Pancreas (tissue), 10 donors: ENCODE data around the gene FAM184B. TPM values are rescaled to one million over a fixed set of nuclear protein-coding genes. Genes with fewer than 3 reads are reported as not detected.
A peak's percentile ranks its signal among the peaks of the same experiment; 100 is the strongest.
"Not testable (repeated sequence)": the region's sequence is repeated elsewhere in the genome, so short reads cannot be mapped to it uniquely, and the experiment has no call there.

Source experiments
- ATAC-seq, 4 donors: fragments of 200-7000 bp; cut with Tn5 transposase; one replicate each; pipeline versions ENCODE4 v1.8.0 to v1.9.1; 2020; ENCODE audit warnings: mild to moderate bottlenecking in 4 of 4, moderate library complexity in 4 of 4
- DNase-seq, 6 donors: peaks; one replicate each; pipeline ENCODE4 v3.0.0-alpha.2; 2020
- FAIRE-seq: peaks from 2 replicates; lab custom pipeline; 2012; peaks lifted over from hg19 to GRCh38; lab: Jason Lieb, UNC
- H3K27ac ChIP-seq, 4 donors: fragments of 200-600 bp; sonication (generic); 1 replicate in 3 of 4; 2 replicates in 1 of 4; pipeline versions ENCODE4 v1.5.0 to v1.8.0; 2020
- H3K27me3 ChIP-seq, 4 donors: fragments of 200-600 bp; one replicate each; pipeline ENCODE4 v1.8.0; 2021
- H3K36me3 ChIP-seq, 3 donors: fragments of 200-600 bp; sonication (generic) in 1 of 3; one replicate each; pipeline versions ENCODE4 v1.5.0 to v1.8.0; 2020 to 2021
- H3K4me1 ChIP-seq, 3 donors: fragments of 200-600 bp; one replicate each; pipeline ENCODE4 v1.8.0; 2021
- H3K4me3 ChIP-seq, 4 donors: fragments of 200-600 bp; sonication (generic) in 2 of 4; one replicate each; pipeline versions ENCODE4 v1.5.0 to v1.8.0; 2020 to 2021
- H3K9me3 ChIP-seq, 4 donors: fragments of 200-600 bp; one replicate each; pipeline ENCODE4 v1.8.0; 2021
- WGBS, 2 donors: extraction: QIAGEN DNeasy Blood & Tissue Kit; methylation state at CpG; one replicate each; pipeline ENCODE4 v1.1.7; 2013; 5-methylcytosine and 5-hydroxymethylcytosine counted together
- intact Hi-C, 3 donors: fragments of 100-400 bp; cut with DNase I; formaldehyde crosslinking; loops; one replicate each; pipeline versions ENCODE4 v1.11.1 to v1.14.2; 2022
- polyA plus RNA-seq, 2 donors: library from polyadenylated mRNA; stranded (reverse); fragments of 200-250 nt; gene quantifications; one replicate each; pipeline ENCODE4 v1.2.3, GENCODE V29; 2013
- total RNA-seq, 6 donors: library from RNA; stranded (reverse); fragmentation: NEBNext Ultra II Directional in 4 of 6; extraction: Animal tissue kit (Norgen Biotek cat#: 25700) in 4 of 6; gene quantifications; one replicate each; pipeline versions ENCODE4 v1.2.1 to v1.2.4, GENCODE V29; 2021 to 2023
- TF ChIP-seq, protein P1 (sequence below), 4 donors: fragments of 200-600 bp; sonication (generic) in 3 of 4; IDR thresholded peaks; one replicate each; pipeline versions ENCODE4 v1.5.0 to v1.8.0; 2021; ENCODE audit warnings: antibody characterized with exemption in 4 of 4
- donor health status: healthy with polysubstance abuse.
- donor health status: DM: no; HTN: no; CAD: no; lungs with moderate emphysema.
- donor health status: DM: no; HTN: no; CAD: no.
- donor health status: control.
- donor health status: control.
- donor health status: Bipolar disorder and iron deficiency.
- donor health status: DM: yes; HTN: yes; CAD: no.
- donor health status: DM: no; HTN: no; CAD: no.
- donor health status: DM: no; HTN: no; CAD: no.
- donor health status: DM: yes; HTN: yes; CAD: no.

FAM184B gene
- total and polyA plus RNA-seq, 8 donors: 0.04 to 0.07 TPM; not detected in 6

GRCh38 chr4:17712166-17712565, 69.3 kb downstream of the FAM184B start:
- DNase-seq (no peak), FAIRE-seq (no peak), ATAC-seq (no peak)
- Histone ChIP-seq H3K4me1 (no peaks in the 10 kb centered on the region), H3K4me3 (no peak overlapping the region), H3K9me3 (no peaks in the 10 kb centered on the region), H3K27ac (no peak overlapping the region), H3K36me3 (no peaks in the 10 kb centered on the region), H3K27me3 (no peaks in the 10 kb centered on the region)
- TF ChIP-seq, protein P1, sequence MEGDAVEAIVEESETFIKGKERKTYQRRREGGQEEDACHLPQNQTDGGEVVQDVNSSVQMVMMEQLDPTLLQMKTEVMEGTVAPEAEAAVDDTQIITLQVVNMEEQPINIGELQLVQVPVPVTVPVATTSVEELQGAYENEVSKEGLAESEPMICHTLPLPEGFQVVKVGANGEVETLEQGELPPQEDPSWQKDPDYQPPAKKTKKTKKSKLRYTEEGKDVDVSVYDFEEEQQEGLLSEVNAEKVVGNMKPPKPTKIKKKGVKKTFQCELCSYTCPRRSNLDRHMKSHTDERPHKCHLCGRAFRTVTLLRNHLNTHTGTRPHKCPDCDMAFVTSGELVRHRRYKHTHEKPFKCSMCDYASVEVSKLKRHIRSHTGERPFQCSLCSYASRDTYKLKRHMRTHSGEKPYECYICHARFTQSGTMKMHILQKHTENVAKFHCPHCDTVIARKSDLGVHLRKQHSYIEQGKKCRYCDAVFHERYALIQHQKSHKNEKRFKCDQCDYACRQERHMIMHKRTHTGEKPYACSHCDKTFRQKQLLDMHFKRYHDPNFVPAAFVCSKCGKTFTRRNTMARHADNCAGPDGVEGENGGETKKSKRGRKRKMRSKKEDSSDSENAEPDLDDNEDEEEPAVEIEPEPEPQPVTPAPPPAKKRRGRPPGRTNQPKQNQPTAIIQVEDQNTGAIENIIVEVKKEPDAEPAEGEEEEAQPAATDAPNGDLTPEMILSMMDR (IDR thresholded peaks at IDR 0.05): no peak
- 54 to 60% methylated on average over 5 of the region's 5 CpGs for WGBS, 2 donors
- intact Hi-C loops: no loop called here

DNA sequence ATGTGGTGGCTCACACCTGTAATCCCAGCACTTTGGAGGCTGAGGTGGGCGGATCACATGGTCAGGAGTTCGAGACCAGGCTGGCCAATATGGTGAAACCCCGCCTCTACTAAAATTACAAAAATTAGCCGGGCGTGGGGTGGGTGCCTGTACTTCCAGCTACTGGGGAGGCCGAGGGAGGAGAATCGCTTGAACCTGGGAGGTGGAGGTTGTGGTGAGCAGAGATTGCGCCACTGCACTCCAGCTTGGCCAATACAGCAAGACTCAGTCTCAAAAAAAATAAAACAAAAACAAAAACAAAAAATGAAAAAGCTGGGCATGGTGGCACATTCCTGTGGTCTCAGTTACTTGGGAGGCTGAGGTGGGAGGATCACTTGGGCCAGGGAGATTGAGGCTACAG, 70.2 kb downstream of the FAM184B start:
- whole genome bisulfite sequencing, 2 donors: 66 to 80% methylated on average over 8 of the region's 8 CpGs
- intact Hi-C loops, DNase-seq, H3K27me3 ChIP-seq, FAIRE-seq, H3K9me3 ChIP-seq, H3K4me3 ChIP-seq, ATAC-seq, H3K4me1 ChIP-seq, H3K36me3 ChIP-seq, H3K27ac ChIP-seq: not testable (repeated sequence)

DNA sequence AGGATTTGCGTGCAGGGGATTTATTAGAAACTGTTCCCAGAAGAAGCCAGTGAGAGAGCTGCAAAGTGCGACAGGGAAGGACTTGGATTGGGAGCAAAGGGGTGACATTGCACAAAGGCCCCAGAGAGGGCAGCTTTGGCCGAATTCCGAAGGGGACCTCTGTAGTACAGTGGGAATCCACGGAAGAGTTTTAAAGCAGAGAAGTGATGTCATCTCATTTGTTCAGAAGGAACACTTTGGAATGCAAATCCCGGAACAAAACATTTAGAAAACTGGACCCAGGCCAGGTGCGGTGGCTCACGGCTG, 71.7 kb downstream of the FAM184B start:
- FAIRE-seq (no peak), DNase-seq (no peak), ATAC-seq (no peak)
- H3K36me3 ChIP-seq: no peaks in the 10 kb centered on the region
- H3K27me3 ChIP-seq: no peaks in the 10 kb centered on the region
- intact Hi-C loops: no loop called here
- no peak overlapping the region for H3K27ac ChIP-seq
- TF ChIP-seq, protein P1 (IDR thresholded peaks at IDR 0.05): no peak
- WGBS, 2 donors: 51 to 64% methylated on average over 8 of the region's 8 CpGs
- no peak overlapping the region for H3K4me3 ChIP-seq
- H3K4me1 ChIP-seq: no peaks in the 10 kb centered on the region
- no peaks in the 10 kb centered on the region for H3K9me3 ChIP-seq

GRCh38 chr4:17708992-17709762, 72.2 kb downstream of the FAM184B start:
- Histone ChIP-seq H3K4me1 (no peaks in the 10 kb centered on the region), H3K9me3 (no peaks in the 10 kb centered on the region), H3K27me3 (no peaks in the 10 kb centered on the region), H3K27ac (no peak overlapping the region), H3K4me3 (no peak overlapping the region), H3K36me3 (no peaks in the 10 kb centered on the region)
- 65 to 79% methylated on average over 35 to 36 of the region's 36 CpGs for WGBS, 2 donors
- no peak for FAIRE-seq
- peak in 2 of 6 donors; percentile 25 to 60 for DNase-seq
- ATAC-seq: no peak
- intact Hi-C loops: no loop called here
- TF ChIP-seq, protein P1 (IDR thresholded peaks at IDR 0.05): no peak

GRCh38 chr4:17707671-17708070, 73.8 kb downstream of the FAM184B start:
- 53 to 59% methylated on average over 2 of the region's 2 CpGs for WGBS, 2 donors
- H3K27ac ChIP-seq: no peak overlapping the region
- ATAC-seq (no peak), DNase-seq (no peak), FAIRE-seq (no peak)
- no peaks in the 10 kb centered on the region for H3K4me1 ChIP-seq
- intact Hi-C loops: no loop called here
- TF ChIP-seq, protein P1 (IDR thresholded peaks at IDR 0.05): no peak
- H3K9me3 ChIP-seq: no peaks in the 10 kb centered on the region
- H3K36me3 ChIP-seq: no peaks in the 10 kb centered on the region
- no peak overlapping the region for H3K4me3 ChIP-seq
- no peaks in the 10 kb centered on the region for H3K27me3 ChIP-seq
